Measurements from ENCODE around the gene CLEC7A. TPM values are rescaled to one million over a fixed set of nuclear protein-coding genes. Genes with fewer than 3 reads are reported as not detected.

The CLEC7A gene
- total RNA-seq, 2 donors from 2014 or later = not detected

DNA sequence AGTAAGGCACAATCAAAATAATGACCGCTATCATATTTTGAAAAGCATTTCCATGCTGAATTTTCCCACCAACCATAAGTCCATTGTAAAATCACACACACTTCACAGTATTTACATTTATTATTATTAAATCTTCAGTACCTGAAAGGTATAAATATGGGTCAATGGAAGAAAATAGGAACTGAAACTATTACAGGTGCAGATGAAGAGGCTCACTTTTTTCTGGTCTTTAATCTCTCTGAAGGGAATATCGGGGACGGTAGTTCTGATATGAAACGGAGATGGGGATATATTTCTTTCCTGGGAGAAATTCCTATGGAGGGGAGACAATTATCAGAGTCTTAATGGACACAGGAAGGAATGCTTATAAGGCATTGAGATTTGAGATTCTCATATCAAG lies 59.6 kb downstream of the CLEC7A start:
- Mint-ChIP-seq H3K9me3 (no peaks in the 10 kb centered on the region), H3K27ac (no peak overlapping the region), H3K36me3 (ENCODE audit: low read depth) (no peaks in the 10 kb centered on the region), H3K27me3 (ENCODE audit: insufficient read depth) (no peaks in the 10 kb centered on the region), H3K4me1 (peaks cover 3% of the 10 kb centered on the region), H3K4me3 (no peak overlapping the region)
- Histone ChIP-seq H3K4me1 (ENCODE audit: control insufficient read depth, insufficient read depth, low read length) (no peaks in the 10 kb centered on the region), H3K27ac (ENCODE audit: low read depth, low read length) (no peak overlapping the region), H3K9me3 (ENCODE audit: control insufficient read depth, low read length) (no peaks in the 10 kb centered on the region), H3K4me3 (ENCODE audit: low read length) (no peak overlapping the region), H3K9ac (ENCODE audit: extremely low read depth, low read length, poor library complexity, severe bottlenecking) (no peak overlapping the region), H3K36me3 (ENCODE audit: control insufficient read depth, insufficient read depth, low read length) (no peaks in the 10 kb centered on the region), H3K27me3 (ENCODE audit: control insufficient read depth, insufficient read depth, low read length, poor library complexity, severe bottlenecking) (no peaks in the 10 kb centered on the region)
- TF ChIP-seq, protein P1, sequence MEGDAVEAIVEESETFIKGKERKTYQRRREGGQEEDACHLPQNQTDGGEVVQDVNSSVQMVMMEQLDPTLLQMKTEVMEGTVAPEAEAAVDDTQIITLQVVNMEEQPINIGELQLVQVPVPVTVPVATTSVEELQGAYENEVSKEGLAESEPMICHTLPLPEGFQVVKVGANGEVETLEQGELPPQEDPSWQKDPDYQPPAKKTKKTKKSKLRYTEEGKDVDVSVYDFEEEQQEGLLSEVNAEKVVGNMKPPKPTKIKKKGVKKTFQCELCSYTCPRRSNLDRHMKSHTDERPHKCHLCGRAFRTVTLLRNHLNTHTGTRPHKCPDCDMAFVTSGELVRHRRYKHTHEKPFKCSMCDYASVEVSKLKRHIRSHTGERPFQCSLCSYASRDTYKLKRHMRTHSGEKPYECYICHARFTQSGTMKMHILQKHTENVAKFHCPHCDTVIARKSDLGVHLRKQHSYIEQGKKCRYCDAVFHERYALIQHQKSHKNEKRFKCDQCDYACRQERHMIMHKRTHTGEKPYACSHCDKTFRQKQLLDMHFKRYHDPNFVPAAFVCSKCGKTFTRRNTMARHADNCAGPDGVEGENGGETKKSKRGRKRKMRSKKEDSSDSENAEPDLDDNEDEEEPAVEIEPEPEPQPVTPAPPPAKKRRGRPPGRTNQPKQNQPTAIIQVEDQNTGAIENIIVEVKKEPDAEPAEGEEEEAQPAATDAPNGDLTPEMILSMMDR (conservative IDR thresholded peaks at IDR 0.05) = no peak
- 95 to 96% methylated on average over 4 of the region's 4 CpGs for WGBS, 2 experiments (ENCODE audit: insufficient coverage in 1 of 2, insufficient read length in 1 of 2)
- no peak for DNase-seq

GRCh38 chr12:10069976-10070375 lies 60.0 kb downstream of the CLEC7A start:
- TF ChIP-seq, protein P1 (conservative IDR thresholded peaks at IDR 0.05) = no peak
- no peak overlapping the region for H3K4me3 Mint-ChIP-seq
- 28 to 29% methylated on average over 3 of the region's 3 CpGs for WGBS, 2 experiments (ENCODE audit: insufficient coverage in 1 of 2, insufficient read length in 1 of 2)

DNA sequence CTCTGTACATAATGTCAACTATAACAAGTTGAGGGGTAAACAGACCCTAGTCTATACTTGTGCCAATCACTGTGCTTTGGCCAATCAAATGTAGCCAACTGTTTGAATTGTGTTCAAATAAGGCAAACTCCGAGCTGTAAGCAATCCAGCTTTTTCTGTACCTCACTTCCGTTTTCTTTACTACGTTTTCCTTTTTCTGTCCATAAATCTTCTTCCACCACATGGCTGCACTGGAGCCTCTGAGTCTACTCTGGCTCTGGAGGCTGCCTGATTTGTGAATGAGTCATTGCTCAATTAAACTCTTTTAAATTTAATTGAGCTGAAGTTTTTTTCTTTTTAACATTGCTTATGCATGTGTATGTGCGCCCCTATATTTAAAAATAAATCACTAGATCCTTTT lies 60.9 kb downstream of the CLEC7A start:
- H3K27ac ChIP-seq (ENCODE audit: low read depth, low read length) = no peak overlapping the region
- H3K27me3 ChIP-seq (ENCODE audit: control insufficient read depth, insufficient read depth, low read length, poor library complexity, severe bottlenecking) = no peaks in the 10 kb centered on the region
- Mint-ChIP-seq H3K9me3 (no peaks in the 10 kb centered on the region), H3K4me1 (peaks cover 3% of the 10 kb centered on the region), H3K27me3 (ENCODE audit: insufficient read depth) (no peaks in the 10 kb centered on the region), H3K4me3 (no peak overlapping the region), H3K36me3 (ENCODE audit: low read depth) (no peaks in the 10 kb centered on the region), H3K27ac (no peak overlapping the region)
- H3K36me3 ChIP-seq (ENCODE audit: control insufficient read depth, insufficient read depth, low read length) = no peaks in the 10 kb centered on the region
- no peaks in the 10 kb centered on the region for H3K4me1 ChIP-seq (ENCODE audit: control insufficient read depth, insufficient read depth, low read length)
- WGBS, 2 experiments (ENCODE audit: insufficient coverage in 1 of 2, insufficient read length in 1 of 2) = 89 to 95% methylated on average over 2 to 4 of the region's 4 CpGs
- TF ChIP-seq, protein P1 (conservative IDR thresholded peaks at IDR 0.05) = no peak
- no peak for DNase-seq
- no peak overlapping the region for H3K4me3 ChIP-seq (ENCODE audit: low read length)
- H3K9ac ChIP-seq (ENCODE audit: extremely low read depth, low read length, poor library complexity, severe bottlenecking) = no peak overlapping the region
- no peaks in the 10 kb centered on the region for H3K9me3 ChIP-seq (ENCODE audit: control insufficient read depth, low read length)

More at GRCh38 chr12:10069976-10070375, 60.0 kb downstream of the CLEC7A start:
- H3K27me3 Mint-ChIP-seq (ENCODE audit: insufficient read depth) = no peaks in the 10 kb centered on the region
- H3K27ac Mint-ChIP-seq = no peak overlapping the region
- Histone ChIP-seq H3K4me3 (ENCODE audit: low read length) (no peak overlapping the region), H3K27me3 (ENCODE audit: control insufficient read depth, insufficient read depth, low read length, poor library complexity, severe bottlenecking) (no peaks in the 10 kb centered on the region), H3K4me1 (ENCODE audit: control insufficient read depth, insufficient read depth, low read length) (no peaks in the 10 kb centered on the region), H3K9me3 (ENCODE audit: control insufficient read depth, low read length) (no peaks in the 10 kb centered on the region), H3K36me3 (ENCODE audit: control insufficient read depth, insufficient read depth, low read length) (no peaks in the 10 kb centered on the region), H3K27ac (ENCODE audit: low read depth, low read length) (no peak overlapping the region), H3K9ac (ENCODE audit: extremely low read depth, low read length, poor library complexity, severe bottlenecking) (no peak overlapping the region)
- no peaks in the 10 kb centered on the region for H3K9me3 Mint-ChIP-seq
- H3K36me3 Mint-ChIP-seq (ENCODE audit: low read depth) = no peaks in the 10 kb centered on the region
- no peak for DNase-seq
- peaks cover 3% of the 10 kb centered on the region for H3K4me1 Mint-ChIP-seq

Data from endodermal cell (in vitro differentiated cells).